Natural killer cell (primary cell): ENCODE measurements around the gene ADRM1. TPM values are rescaled to one million over a fixed set of nuclear protein-coding genes. Genes with fewer than 3 reads are reported as not detected.

Experiments
- ATAC-seq, 3 donors: fragments of 150-1000 bp in 2 of 3; fragments of 200-7000 bp in 1 of 3; cut with Tn5 transposase; 1 replicate in 1 of 3; 2 replicates in 2 of 3; pipeline ENCODE4 v1.10.0; 2021; ENCODE audit warnings: mild to moderate bottlenecking in 2 of 3, moderate library complexity in 2 of 3
- DNase-seq, 2 donors: peaks; one replicate each; pipeline versions ENCODE4 v3.0.0 to v3.0.0-alpha.2; 2013 to 2021; ENCODE audit warnings: mixed read lengths in 1 of 2
- H3K27ac ChIP-seq: one replicate; pipeline ENCODE4 v1.5.1; 2013; ENCODE audit warnings: mild to moderate bottlenecking, low read length
- H3K27me3 ChIP-seq: one replicate; pipeline ENCODE4 v1.6.1; 2013; ENCODE audit warnings: low read length; ENCODE audit not compliant: control insufficient read depth, insufficient read depth
- H3K36me3 ChIP-seq: one replicate; pipeline ENCODE4 v1.6.1; 2013; ENCODE audit warnings: low read length; ENCODE audit not compliant: control insufficient read depth, insufficient read depth
- H3K4me1 ChIP-seq: one replicate; pipeline ENCODE4 v1.6.1; 2013; ENCODE audit warnings: low read length; ENCODE audit not compliant: control insufficient read depth, insufficient read depth
- H3K4me3 ChIP-seq: one replicate; pipeline ENCODE4 v1.5.1; 2013; ENCODE audit warnings: low read length
- H3K9me3 ChIP-seq: one replicate; pipeline ENCODE4 v1.6.1; 2013; ENCODE audit warnings: low read length; ENCODE audit not compliant: control insufficient read depth, insufficient read depth
- H3K27ac Mint-ChIP-seq, 2 donors: one replicate each; pipeline ENCODE4 v1.8.0; 2022; ENCODE audit warnings: mild to moderate bottlenecking in 2 of 2, mixed read lengths in 2 of 2, moderate library complexity in 1 of 2
- H3K27me3 Mint-ChIP-seq, 2 donors: one replicate each; pipeline ENCODE4 v1.8.0; 2022; ENCODE audit warnings: low read depth in 2 of 2, mixed read lengths in 2 of 2
- H3K36me3 Mint-ChIP-seq: one replicate; pipeline ENCODE4 v1.8.0; 2022; ENCODE audit warnings: mixed read lengths
- H3K4me1 Mint-ChIP-seq, 2 donors: one replicate each; pipeline ENCODE4 v1.8.0; 2022; ENCODE audit warnings: mixed read lengths in 2 of 2
- H3K4me3 Mint-ChIP-seq: one replicate; pipeline ENCODE4 v1.8.0; 2022; ENCODE audit warnings: mild to moderate bottlenecking, moderate library complexity, mixed read lengths
- H3K9me3 Mint-ChIP-seq, 2 donors: one replicate each; pipeline ENCODE4 v1.8.0; 2022; ENCODE audit warnings: mixed read lengths in 2 of 2
- CTCF ChIP-seq: fragments of 200-600 bp; IDR thresholded peaks from one replicate; pipeline ENCODE4 v1.8.0; 2022; ENCODE audit warnings: antibody characterized with exemption
- WGBS: methylation state at CpG from one replicate; pipeline ENCODE4 v1.1.7; 2013; ENCODE audit warnings: missing lambda C conversion rate; ENCODE audit not compliant: insufficient coverage; 5-methylcytosine and 5-hydroxymethylcytosine counted together
- intact Hi-C: fragments of 100-400 bp; cut with micrococcal nuclease; formaldehyde crosslinking; loops from one replicate; pipeline ENCODE4 v1.14.2; 2022
- total RNA-seq, 4 donors: library from RNA; stranded (reverse); fragments of 120-200 nt in 1 of 4; gene quantifications; one replicate each; pipeline versions ENCODE4 v1.2.3 to v1.2.4, GENCODE V29; 2013 to 2022

Gene ADRM1
- total RNA-seq, 3 donors from 2014 or later (not counting 1 experiment from before 2014, with no cell fraction given), result 81.4 to 88.4 (median 84.6) TPM

GRCh38 chr20:62333820-62334595, 31.2 kb downstream of the ADRM1 start:
- Mint-ChIP-seq H3K4me1 (no peaks in the 10 kb centered on the region), H3K4me3 (no peak overlapping the region), H3K36me3 (no peaks in the 10 kb centered on the region), H3K9me3 (no peaks in the 10 kb centered on the region), H3K27me3 (no peaks in the 10 kb centered on the region), H3K27ac (no peak overlapping the region)
- no peak for TF ChIP-seq CTCF
- 88% methylated on average over 37 of the region's 37 CpGs for WGBS
- ATAC-seq (no peak), DNase-seq (no peak)
- Histone ChIP-seq H3K4me3 (no peak overlapping the region), H3K27me3 (no peaks in the 10 kb centered on the region), H3K36me3 (no peaks in the 10 kb centered on the region), H3K4me1 (peaks cover 24% of the 10 kb centered on the region), H3K9me3 (no peaks in the 10 kb centered on the region), H3K27ac (no peak overlapping the region)
- intact Hi-C loops, result no loop called here

GRCh38 chr20:62334881-62335280, 32.1 kb downstream of the ADRM1 start:
- 89% methylated on average over 13 of the region's 13 CpGs for WGBS
- Histone ChIP-seq H3K4me3 (no peak overlapping the region), H3K27me3 (no peaks in the 10 kb centered on the region), H3K9me3 (no peaks in the 10 kb centered on the region), H3K4me1 (peaks cover 24% of the 10 kb centered on the region), H3K36me3 (no peaks in the 10 kb centered on the region), H3K27ac (no peak overlapping the region)
- TF ChIP-seq CTCF, result no peak
- Mint-ChIP-seq H3K27ac (no peak overlapping the region), H3K27me3 (peaks cover 6 to 7% of the 10 kb centered on the region in 2 donors), H3K4me1 (no peaks in the 10 kb centered on the region), H3K4me3 (no peak overlapping the region), H3K9me3 (no peaks in the 10 kb centered on the region), H3K36me3 (no peaks in the 10 kb centered on the region)
- DNase-seq (no peak), ATAC-seq (no peak)
- intact Hi-C loops, result no loop called here

GRCh38 chr20:62335532-62335931, 32.7 kb downstream of the ADRM1 start:
- no peaks in the 10 kb centered on the region for H3K36me3 ChIP-seq
- H3K9me3 ChIP-seq, result no peaks in the 10 kb centered on the region
- H3K4me1 ChIP-seq, result peaks cover 24% of the 10 kb centered on the region
- no peaks in the 10 kb centered on the region for H3K27me3 ChIP-seq
- no peak overlapping the region for H3K4me3 ChIP-seq
- ATAC-seq (no peak), DNase-seq (no peak)
- no peaks in the 10 kb centered on the region for H3K9me3 Mint-ChIP-seq
- H3K27me3 Mint-ChIP-seq, result peaks cover 8 to 10% of the 10 kb centered on the region in 2 donors
- intact Hi-C loops, result no loop called here
- TF ChIP-seq CTCF, result no peak
- H3K4me1 Mint-ChIP-seq, result no peaks in the 10 kb centered on the region
- H3K27ac ChIP-seq, result no peak overlapping the region
- H3K4me3 Mint-ChIP-seq, result no peak overlapping the region
- H3K27ac Mint-ChIP-seq, result no peak overlapping the region
- WGBS, result 86% methylated on average over 6 of the region's 6 CpGs
- H3K36me3 Mint-ChIP-seq, result no peaks in the 10 kb centered on the region

GRCh38 chr20:62336329-62336728, 33.5 kb downstream of the ADRM1 start:
- intact Hi-C loops, result no loop called here
- Mint-ChIP-seq H3K9me3 (no peaks in the 10 kb centered on the region), H3K36me3 (no peaks in the 10 kb centered on the region), H3K27me3 (peaks cover 8 to 10% of the 10 kb centered on the region in 2 donors), H3K4me3 (no peak overlapping the region), H3K4me1 (no peaks in the 10 kb centered on the region), H3K27ac (no peak overlapping the region)
- no peaks in the 10 kb centered on the region for H3K27me3 ChIP-seq
- DNase-seq, result no peak
- no peak for TF ChIP-seq CTCF
- WGBS, result 83% methylated on average over 11 of the region's 11 CpGs
- H3K27ac ChIP-seq, result no peak overlapping the region
- ATAC-seq, result no peak
- H3K36me3 ChIP-seq, result no peaks in the 10 kb centered on the region
- no peak overlapping the region for H3K4me3 ChIP-seq
- H3K9me3 ChIP-seq, result no peaks in the 10 kb centered on the region
- H3K4me1 ChIP-seq, result peaks cover 24% of the 10 kb centered on the region
